Measurements from ENCODE around the gene SLC35A2. TPM values are rescaled to one million over a fixed set of nuclear protein-coding genes. Genes with fewer than 3 reads are reported as not detected.

Gene SLC35A2
- total RNA-seq, 1 experiment from 2014 or later, result 61.4 TPM

GRCh38 chrX:48940404-48940955, 29.0 kb upstream of the SLC35A2 start:
- DNase-seq, result no peak
- Mint-ChIP-seq H3K36me3 (ENCODE audit: insufficient read depth, unreplicated experiment) (peaks cover 13% of the 10 kb centered on the region), H3K4me3 (ENCODE audit: unreplicated experiment) (no peak overlapping the region), H3K27me3 (ENCODE audit: insufficient read depth, unreplicated experiment) (no peaks in the 10 kb centered on the region), H3K4me1 (ENCODE audit: low read depth, unreplicated experiment) (no peaks in the 10 kb centered on the region), H3K9me3 (ENCODE audit: unreplicated experiment) (no peaks in the 10 kb centered on the region), H3K27ac (ENCODE audit: unreplicated experiment) (no peak overlapping the region)
- no TSS peak for BruUV-seq (replicated peaks)
- TF ChIP-seq, protein P1, sequence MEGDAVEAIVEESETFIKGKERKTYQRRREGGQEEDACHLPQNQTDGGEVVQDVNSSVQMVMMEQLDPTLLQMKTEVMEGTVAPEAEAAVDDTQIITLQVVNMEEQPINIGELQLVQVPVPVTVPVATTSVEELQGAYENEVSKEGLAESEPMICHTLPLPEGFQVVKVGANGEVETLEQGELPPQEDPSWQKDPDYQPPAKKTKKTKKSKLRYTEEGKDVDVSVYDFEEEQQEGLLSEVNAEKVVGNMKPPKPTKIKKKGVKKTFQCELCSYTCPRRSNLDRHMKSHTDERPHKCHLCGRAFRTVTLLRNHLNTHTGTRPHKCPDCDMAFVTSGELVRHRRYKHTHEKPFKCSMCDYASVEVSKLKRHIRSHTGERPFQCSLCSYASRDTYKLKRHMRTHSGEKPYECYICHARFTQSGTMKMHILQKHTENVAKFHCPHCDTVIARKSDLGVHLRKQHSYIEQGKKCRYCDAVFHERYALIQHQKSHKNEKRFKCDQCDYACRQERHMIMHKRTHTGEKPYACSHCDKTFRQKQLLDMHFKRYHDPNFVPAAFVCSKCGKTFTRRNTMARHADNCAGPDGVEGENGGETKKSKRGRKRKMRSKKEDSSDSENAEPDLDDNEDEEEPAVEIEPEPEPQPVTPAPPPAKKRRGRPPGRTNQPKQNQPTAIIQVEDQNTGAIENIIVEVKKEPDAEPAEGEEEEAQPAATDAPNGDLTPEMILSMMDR (IDR thresholded peaks at IDR 0.05; ENCODE audit: insufficient read depth in 1 of 2, low read depth in 1 of 2, low read length in 1 of 2, severe bottlenecking in 1 of 2, unreplicated experiment in 1 of 2), result no peak
- H3K4me3 ChIP-seq (ENCODE audit: low read depth, low read length), result no peak overlapping the region
- ChIA-PET CTCF (interaction anchor here (0.6 kb wide), 1 partner anchor 103 kb away, joined by 3 read pairs; no protein-coding TSS in a partner anchor), POLR2A (interaction anchor here (0.7 kb wide), 1 partner anchor 8 kb away, joined by 11 read pairs; no protein-coding TSS in a partner anchor)
- no peaks in the 10 kb centered on the region for H3K4me1 ChIP-seq
- no peaks in the 10 kb centered on the region; the same call in 1 of the 2 replicates for H3K36me3 ChIP-seq (ENCODE audit: control insufficient read depth, insufficient read depth, low read length)
- H3K9me3 ChIP-seq, result no peaks in the 10 kb centered on the region
- intact Hi-C loops (cut with micrococcal nuclease; ENCODE audit: unreplicated experiment), result no loop called here
- no peaks in the 10 kb centered on the region for H3K27me3 ChIP-seq (replicated peaks; ENCODE audit: control insufficient read depth, insufficient read depth, low read length)

GRCh38 chrX:48939524-48940228, 28.2 kb upstream of the SLC35A2 start:
- no peaks in the 10 kb centered on the region for H3K27me3 Mint-ChIP-seq (ENCODE audit: insufficient read depth, unreplicated experiment)
- H3K27ac Mint-ChIP-seq (ENCODE audit: unreplicated experiment), result no peak overlapping the region
- no peak for DNase-seq
- H3K36me3 Mint-ChIP-seq (ENCODE audit: insufficient read depth, unreplicated experiment), result peaks cover 18% of the 10 kb centered on the region
- intact Hi-C loops (cut with micrococcal nuclease; ENCODE audit: unreplicated experiment), result no loop called here
- no peak overlapping the region for H3K4me3 Mint-ChIP-seq (ENCODE audit: unreplicated experiment)
- Histone ChIP-seq H3K4me1 (no peaks in the 10 kb centered on the region), H3K36me3 (ENCODE audit: control insufficient read depth, insufficient read depth, low read length) (no peaks in the 10 kb centered on the region; the same call in 1 of the 2 replicates), H3K9me3 (no peaks in the 10 kb centered on the region), H3K4me3 (ENCODE audit: low read depth, low read length) (no peak overlapping the region), H3K27me3 (replicated peaks; ENCODE audit: control insufficient read depth, insufficient read depth, low read length) (no peaks in the 10 kb centered on the region)
- TF ChIP-seq, protein P1 (IDR thresholded peaks at IDR 0.05; ENCODE audit: insufficient read depth in 1 of 2, low read depth in 1 of 2, low read length in 1 of 2, severe bottlenecking in 1 of 2, unreplicated experiment in 1 of 2), result no peak
- no peaks in the 10 kb centered on the region for H3K9me3 Mint-ChIP-seq (ENCODE audit: unreplicated experiment)
- ChIA-PET POLR2A (no interaction called here), CTCF (interaction anchor here (0.6 kb wide), 1 partner anchor 104 kb away, joined by 3 read pairs; no protein-coding TSS in a partner anchor)
- BruUV-seq (replicated peaks), result no TSS peak
- H3K4me1 Mint-ChIP-seq (ENCODE audit: low read depth, unreplicated experiment), result no peaks in the 10 kb centered on the region

DNA sequence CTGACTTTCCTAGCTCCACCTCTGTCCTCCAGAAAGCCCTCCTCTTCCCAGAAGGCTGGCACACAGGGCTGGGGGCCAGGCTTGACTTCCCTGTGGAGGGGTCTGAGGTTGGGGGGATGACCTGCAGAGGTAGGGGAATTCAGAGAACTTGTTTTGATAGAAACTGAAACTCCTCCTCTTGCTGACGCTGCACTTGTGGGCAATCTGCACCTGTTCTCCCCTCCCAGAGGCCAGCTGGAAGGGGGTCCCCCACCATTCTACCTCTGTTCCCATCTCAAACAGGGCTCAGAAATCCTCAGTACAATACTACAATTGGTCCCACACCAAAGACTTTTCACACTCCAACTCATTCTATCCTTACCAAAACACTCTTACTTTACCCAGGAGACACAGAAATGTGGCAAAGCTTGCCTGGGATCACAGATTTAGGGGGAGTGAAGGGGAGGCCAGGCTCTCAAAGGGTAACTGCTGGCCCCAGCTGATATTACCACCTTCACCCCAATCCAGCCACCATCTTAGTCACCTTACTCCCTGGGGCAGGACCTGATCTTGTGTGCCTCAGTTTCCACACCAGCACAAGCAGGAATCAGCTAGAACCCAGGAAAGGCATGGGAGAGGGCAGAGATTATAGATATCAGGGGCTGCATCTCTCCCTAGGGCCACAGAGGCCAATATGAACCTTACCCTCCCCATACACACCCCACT, 27.4 kb upstream of the SLC35A2 start:
- ChIA-PET CTCF (no interaction called here), POLR2A (no interaction called here)
- Mint-ChIP-seq H3K4me3 (ENCODE audit: unreplicated experiment) (no peak overlapping the region), H3K9me3 (ENCODE audit: unreplicated experiment) (no peaks in the 10 kb centered on the region), H3K27ac (ENCODE audit: unreplicated experiment) (no peak overlapping the region), H3K36me3 (ENCODE audit: insufficient read depth, unreplicated experiment) (peaks cover 18% of the 10 kb centered on the region), H3K4me1 (ENCODE audit: low read depth, unreplicated experiment) (no peaks in the 10 kb centered on the region), H3K27me3 (ENCODE audit: insufficient read depth, unreplicated experiment) (no peaks in the 10 kb centered on the region)
- no peaks in the 10 kb centered on the region for H3K9me3 ChIP-seq
- no TSS peak for BruUV-seq (replicated peaks)
- H3K4me1 ChIP-seq, result no peaks in the 10 kb centered on the region
- H3K36me3 ChIP-seq (ENCODE audit: control insufficient read depth, insufficient read depth, low read length), result no peaks in the 10 kb centered on the region; the same call in 1 of the 2 replicates
- H3K27me3 ChIP-seq (replicated peaks; ENCODE audit: control insufficient read depth, insufficient read depth, low read length), result no peaks in the 10 kb centered on the region
- no peak for DNase-seq
- TF ChIP-seq, protein P1 (IDR thresholded peaks at IDR 0.05; ENCODE audit: insufficient read depth in 1 of 2, low read depth in 1 of 2, low read length in 1 of 2, severe bottlenecking in 1 of 2, unreplicated experiment in 1 of 2), result no peak
- no peak overlapping the region for H3K4me3 ChIP-seq (ENCODE audit: low read depth, low read length)
- intact Hi-C loops (cut with micrococcal nuclease; ENCODE audit: unreplicated experiment), result no loop called here

Data from Caco-2 (cell line).